Activated CD4-positive, alpha-beta T cell treated with anti-CD3 and anti-CD28 coated beads, Interleukin-2, amount 10 ng/mL, durations not matched to agents 24 days and 14 days (primary cell): ENCODE data around the gene RFX1. TPM values are rescaled to one million over a fixed set of nuclear protein-coding genes. Genes with fewer than 3 reads are reported as not detected.
"Not testable (repeated sequence)": the region's sequence is repeated elsewhere in the genome, so short reads cannot be mapped to it uniquely, and the experiment has no call there.

Experiments
- DNase-seq: peaks from one replicate; pipeline ENCODE4 v3.0.0; 2022
- H3K27ac Mint-ChIP-seq: one replicate; pipeline ENCODE4 v1.8.0; 2022; ENCODE audit warnings: mild to moderate bottlenecking, mixed read lengths
- H3K27me3 Mint-ChIP-seq: one replicate; pipeline ENCODE4 v1.8.0; 2022; ENCODE audit warnings: mixed read lengths
- H3K36me3 Mint-ChIP-seq: one replicate; pipeline ENCODE4 v1.8.0; 2022; ENCODE audit warnings: low read depth, mild to moderate bottlenecking, mixed read lengths
- H3K4me1 Mint-ChIP-seq: one replicate; pipeline ENCODE4 v1.8.0; 2021; ENCODE audit warnings: mixed read lengths
- H3K4me3 Mint-ChIP-seq: one replicate; pipeline ENCODE4 v1.8.0; 2022; ENCODE audit warnings: mild to moderate bottlenecking, moderate library complexity, mixed read lengths
- H3K9me3 Mint-ChIP-seq: one replicate; pipeline ENCODE4 v1.8.0; 2021; ENCODE audit warnings: mixed read lengths
- intact Hi-C: fragments of 100-400 bp; cut with micrococcal nuclease; formaldehyde crosslinking; loops from one replicate; pipeline ENCODE4 v1.15.1; 2023
- total RNA-seq: library from RNA; stranded (reverse); gene quantifications from 2 replicates; pipeline ENCODE4 v1.2.3, GENCODE V29; 2022

The RFX1 gene
- total RNA-seq, 1 donor from 2014 or later: 18.0 TPM

- H3K4me3 Mint-ChIP-seq: no peak overlapping the region
- peaks cover 20% of the 10 kb centered on the region for H3K4me1 Mint-ChIP-seq
- peaks cover 52% of the 10 kb centered on the region for H3K36me3 Mint-ChIP-seq
- no peaks in the 10 kb centered on the region for H3K9me3 Mint-ChIP-seq
- intact Hi-C loops: no loop called here
- H3K27ac Mint-ChIP-seq: no peak overlapping the region
- no peaks in the 10 kb centered on the region for H3K27me3 Mint-ChIP-seq
- no peak for DNase-seq
These were observed 33.1 kb upstream of the RFX1 start for GRCh38 chr19:14039181-14039580.

DNA sequence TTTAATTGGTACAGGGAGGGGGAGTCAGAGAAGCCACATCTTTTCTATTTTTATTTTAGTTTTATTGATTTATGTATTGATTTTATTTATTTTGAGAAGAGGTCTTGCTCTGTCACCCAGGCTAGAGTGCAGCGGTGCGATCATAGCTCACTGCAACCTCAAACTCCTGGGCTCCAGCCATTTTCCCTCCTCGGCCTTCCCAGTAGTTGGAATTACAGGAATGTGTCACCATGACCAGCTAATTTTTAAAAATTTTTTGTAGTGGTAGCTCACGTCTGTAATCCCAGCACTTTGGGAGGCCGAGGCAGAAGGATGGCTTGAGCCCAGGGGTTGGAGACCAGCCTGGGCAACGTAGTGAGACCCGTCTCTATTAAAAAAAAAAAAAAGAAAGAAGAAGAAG, 29.6 kb upstream of the RFX1 start:
- intact Hi-C loops: no loop called here
- no peaks in the 10 kb centered on the region for H3K9me3 Mint-ChIP-seq
- H3K4me3 Mint-ChIP-seq: no peak overlapping the region
- H3K36me3 Mint-ChIP-seq: peaks cover 44% of the 10 kb centered on the region
- H3K27me3 Mint-ChIP-seq: no peaks in the 10 kb centered on the region
- H3K4me1 Mint-ChIP-seq: peaks cover 28% of the 10 kb centered on the region
- H3K27ac Mint-ChIP-seq: no peak overlapping the region
- DNase-seq: no peak

GRCh38 chr19:14035159-14035558, 29.0 kb upstream of the RFX1 start:
- intact Hi-C loops, H3K9me3 Mint-ChIP-seq: not testable (repeated sequence)
- H3K36me3 Mint-ChIP-seq: peaks cover 44% of the 10 kb centered on the region

DNA sequence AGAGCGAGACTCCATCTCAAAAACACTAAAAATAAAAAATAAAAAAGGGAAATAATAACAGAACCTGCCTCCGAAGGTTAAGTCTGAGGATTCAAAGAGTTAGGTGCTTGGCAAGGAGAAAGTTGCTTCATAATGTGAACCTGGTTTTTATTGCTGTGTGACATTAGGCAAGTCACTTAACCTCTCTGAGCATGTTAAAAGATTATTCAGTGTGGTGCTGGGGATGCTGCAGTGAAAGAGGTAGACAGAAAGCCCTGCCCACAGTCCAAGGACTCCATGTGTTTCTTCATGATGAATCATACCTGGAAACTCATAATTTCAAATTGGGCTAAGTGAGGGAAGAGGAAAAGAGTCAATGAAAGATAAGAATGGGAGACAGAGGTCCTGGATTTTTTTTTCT, 27.8 kb upstream of the RFX1 start:
- H3K27ac Mint-ChIP-seq: peak overlapping the region; percentile 62
- intact Hi-C loops: no loop called here
- no peak for DNase-seq
- peak overlapping the region; percentile 64 for H3K4me3 Mint-ChIP-seq
- peaks cover 26% of the 10 kb centered on the region for H3K4me1 Mint-ChIP-seq
- H3K36me3 Mint-ChIP-seq: peaks cover 35% of the 10 kb centered on the region
- H3K9me3 Mint-ChIP-seq: no peaks in the 10 kb centered on the region
- H3K27me3 Mint-ChIP-seq: peaks cover 1% of the 10 kb centered on the region

More at GRCh38 chr19:14035159-14035558, 29.0 kb upstream of the RFX1 start:
- DNase-seq, H3K27me3 Mint-ChIP-seq, H3K27ac Mint-ChIP-seq, H3K4me3 Mint-ChIP-seq: not testable (repeated sequence)
- H3K4me1 Mint-ChIP-seq: peaks cover 28% of the 10 kb centered on the region

DNA sequence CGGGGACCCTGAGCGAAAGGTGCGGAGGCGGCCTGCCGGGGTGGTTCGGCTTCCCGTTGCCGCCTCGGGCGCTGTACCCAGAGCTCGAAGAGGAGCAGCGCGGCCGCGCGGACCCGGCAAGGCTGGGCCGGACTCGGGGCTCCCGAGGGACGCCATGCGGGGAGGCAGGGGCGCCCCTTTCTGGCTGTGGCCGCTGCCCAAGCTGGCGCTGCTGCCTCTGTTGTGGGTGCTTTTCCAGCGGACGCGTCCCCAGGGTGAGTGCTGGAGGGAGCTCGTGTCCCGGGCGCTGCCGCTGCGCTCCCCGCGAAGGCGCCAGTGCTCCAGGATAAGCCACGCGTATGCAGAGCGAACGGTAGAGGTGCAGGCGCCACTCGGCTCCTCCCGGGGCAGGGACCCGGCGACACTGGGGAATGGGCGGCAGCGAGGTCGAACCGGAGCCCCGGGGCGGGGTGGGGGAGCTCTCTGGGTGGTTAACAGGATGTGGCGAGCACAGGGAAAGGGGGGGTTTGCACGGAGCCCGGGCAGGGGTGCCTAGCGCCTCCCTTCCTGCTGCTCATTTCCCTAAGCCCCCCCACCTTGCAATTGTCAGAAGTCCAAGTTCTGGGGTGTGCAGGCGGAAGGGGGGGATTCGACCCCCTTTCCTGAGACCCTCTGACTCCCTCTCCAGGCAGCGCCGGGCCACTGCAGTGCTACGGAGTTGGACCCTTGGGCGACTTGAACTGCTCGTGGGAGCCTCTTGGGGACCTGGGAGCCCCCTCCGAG, 25.8 kb upstream of the RFX1 start, which contains the start of gene IL27RA:
IL27RA (plus strand) TSS at position 44 of the 762 bp plus-strand sequence; CDS start at position 155, 111 bp downstream.
- peak; percentile 95 for DNase-seq
- Mint-ChIP-seq H3K36me3 (peaks cover 20% of the 10 kb centered on the region), H3K27me3 (peaks cover 7% of the 10 kb centered on the region), H3K4me1 (peaks cover 18% of the 10 kb centered on the region), H3K4me3 (peak within 1 kb of the TSS; percentile 97), H3K9me3 (no peaks in the 10 kb centered on the region), H3K27ac (peak within 1 kb of the TSS; percentile 95)
- intact Hi-C loops: loop anchor here (1.0 to 2.0 kb wide), 4 partner anchors 26 to 152 kb away; partner anchors contain the start of genes DCAF15 and RFX1

DNA sequence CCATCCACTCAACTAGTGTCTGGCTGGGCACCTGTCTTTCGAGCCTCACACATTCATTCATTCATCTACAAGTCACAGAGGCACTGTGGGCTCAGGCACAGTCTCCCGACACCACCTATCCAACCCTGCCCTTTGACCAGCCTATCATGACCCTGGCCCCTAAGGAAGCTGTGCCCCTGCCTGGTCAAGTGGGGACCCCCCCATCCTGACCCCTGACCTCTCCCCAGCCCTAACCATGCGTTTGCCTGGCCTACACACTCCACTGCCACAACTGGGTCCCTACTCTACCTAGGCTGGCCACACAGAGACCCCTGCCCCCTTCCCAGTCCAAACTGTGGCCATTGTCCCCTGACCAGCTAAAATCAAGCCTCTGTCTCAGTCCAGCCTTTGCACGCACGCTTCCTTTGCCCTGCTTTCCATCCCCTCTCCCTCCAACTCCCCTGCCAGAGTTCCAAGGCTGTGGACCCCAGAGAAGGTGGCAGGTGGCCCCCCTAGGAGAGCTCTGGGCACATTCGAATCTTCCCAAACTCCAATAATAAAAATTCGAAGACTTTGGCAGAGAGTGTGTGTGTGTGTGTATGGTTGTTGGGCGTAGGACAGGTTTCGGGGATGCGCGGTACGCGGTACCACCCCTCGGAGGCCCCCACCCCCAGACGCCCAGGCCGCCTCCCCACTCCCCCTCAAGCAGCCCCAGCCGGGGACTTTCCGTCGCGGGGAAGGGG, 25.0 kb upstream of the RFX1 start:
- H3K4me3 Mint-ChIP-seq: peak overlapping the region; percentile 97
- H3K27me3 Mint-ChIP-seq: peaks cover 7% of the 10 kb centered on the region
- H3K9me3 Mint-ChIP-seq: no peaks in the 10 kb centered on the region
- no peak for DNase-seq
- H3K36me3 Mint-ChIP-seq: peaks cover 13% of the 10 kb centered on the region
- peak overlapping the region; percentile 95 for H3K27ac Mint-ChIP-seq
- H3K4me1 Mint-ChIP-seq: peaks cover 17% of the 10 kb centered on the region
- intact Hi-C loops: loop anchor here (1.0 to 2.0 kb wide), 2 partner anchors 78 to 151 kb away; partner anchors contain the start of gene DCAF15

- H3K27ac Mint-ChIP-seq: no peak overlapping the region
- peaks cover 6% of the 10 kb centered on the region for H3K36me3 Mint-ChIP-seq
- intact Hi-C loops: no loop called here
- DNase-seq: no peak
- peaks cover 14% of the 10 kb centered on the region for H3K4me1 Mint-ChIP-seq
- H3K27me3 Mint-ChIP-seq: peaks cover 7% of the 10 kb centered on the region
- no peak overlapping the region for H3K4me3 Mint-ChIP-seq
- no peaks in the 10 kb centered on the region for H3K9me3 Mint-ChIP-seq
These were observed 22.8 kb upstream of the RFX1 start for GRCh38 chr19:14028901-14029300.

- H3K27me3 Mint-ChIP-seq: peaks cover 7% of the 10 kb centered on the region
- H3K4me3 Mint-ChIP-seq: no peak within 1 kb of the TSS
- H3K4me1 Mint-ChIP-seq: peaks cover 16% of the 10 kb centered on the region
- no peak for DNase-seq
- no peaks in the 10 kb centered on the region for H3K9me3 Mint-ChIP-seq
- intact Hi-C loops: no loop called here
- no peak within 1 kb of the TSS for H3K27ac Mint-ChIP-seq
- H3K36me3 Mint-ChIP-seq: peaks cover 4% of the 10 kb centered on the region
These were observed 21.8 kb upstream of the RFX1 start, which contains the start of gene RLN3 for GRCh38 chr19:14027856-14028450. RLN3 (plus strand) TSS chr19:14028148; CDS start chr19:14028205, 57 bp downstream.

GRCh38 chr19:14026652-14027192, 20.6 kb upstream of the RFX1 start:
- H3K36me3 Mint-ChIP-seq: not testable (repeated sequence)

DNA sequence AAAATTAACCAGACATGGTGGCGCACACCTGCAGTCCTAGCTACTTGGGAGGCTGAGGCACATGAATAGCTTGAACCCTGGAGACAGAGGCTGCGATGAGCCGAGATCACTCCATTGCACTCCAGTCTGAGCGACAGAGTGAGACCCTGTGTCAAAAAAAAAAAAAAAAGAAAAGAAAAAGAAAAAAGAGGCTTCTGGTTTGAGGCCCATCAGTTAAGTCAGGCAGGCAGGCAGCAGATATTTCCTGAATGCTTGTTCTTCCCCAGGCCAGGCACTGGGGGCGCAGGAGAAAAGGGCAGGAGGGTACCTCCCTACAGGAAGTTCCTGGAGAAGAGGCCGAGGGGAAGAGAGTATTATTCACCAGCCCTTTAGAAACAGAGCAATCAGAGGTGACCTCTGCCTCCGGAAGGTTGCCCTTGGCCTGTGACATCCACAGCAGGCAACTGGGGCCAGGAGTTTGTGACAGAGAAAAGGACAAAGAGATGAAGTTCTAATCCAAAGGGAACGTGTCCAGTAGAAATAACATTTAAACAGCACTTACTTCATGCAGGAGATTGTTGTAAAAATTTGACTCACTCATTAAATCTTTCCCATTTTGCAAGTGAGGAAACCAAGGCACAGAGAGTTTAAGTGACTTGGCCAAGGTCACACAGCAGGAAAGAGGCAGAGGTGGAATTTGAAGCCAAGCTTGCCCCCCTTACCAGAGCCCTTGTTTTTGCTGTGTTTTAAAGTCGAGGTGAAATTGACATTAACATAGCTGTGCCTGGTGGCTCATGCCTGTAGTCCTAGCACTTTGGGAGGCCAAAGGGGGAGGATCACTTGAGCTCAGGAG, 17.5 kb upstream of the RFX1 start:
- H3K27ac Mint-ChIP-seq: peak overlapping the region; percentile 60
- intact Hi-C loops: no loop called here
- H3K36me3 Mint-ChIP-seq: no peaks in the 10 kb centered on the region
- DNase-seq: no peak
- no peaks in the 10 kb centered on the region for H3K9me3 Mint-ChIP-seq
- H3K4me3 Mint-ChIP-seq: no peak overlapping the region
- H3K4me1 Mint-ChIP-seq: peaks cover 10% of the 10 kb centered on the region
- H3K27me3 Mint-ChIP-seq: peaks cover 2% of the 10 kb centered on the region

More at GRCh38 chr19:14026652-14027192, 20.6 kb upstream of the RFX1 start:
- H3K27me3 Mint-ChIP-seq, H3K27ac Mint-ChIP-seq, H3K4me3 Mint-ChIP-seq, H3K9me3 Mint-ChIP-seq, intact Hi-C loops, DNase-seq: not testable (repeated sequence)
- peaks cover 12% of the 10 kb centered on the region for H3K4me1 Mint-ChIP-seq

DNA sequence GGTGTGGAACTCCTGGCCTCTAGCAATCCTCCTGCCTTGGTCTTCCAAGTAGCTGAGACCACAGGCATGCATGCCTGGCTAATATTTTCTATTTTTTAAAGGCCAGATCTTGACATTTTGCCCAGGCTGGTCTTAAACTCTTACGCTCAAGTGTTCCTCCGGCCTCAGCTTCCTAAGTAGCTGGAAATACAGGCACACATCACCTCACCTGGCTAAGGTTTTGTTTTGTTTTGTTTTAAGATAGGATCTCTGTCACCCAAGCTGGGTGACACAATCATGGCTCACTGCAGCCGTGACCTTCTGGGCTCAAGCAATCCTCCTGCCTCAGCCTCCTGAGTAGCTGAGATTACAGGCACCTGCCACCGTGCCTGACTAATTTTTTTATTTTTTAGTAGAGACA, 16.3 kb upstream of the RFX1 start:
- Mint-ChIP-seq H3K36me3 (no peaks in the 10 kb centered on the region), H3K27me3 (no peaks in the 10 kb centered on the region), H3K9me3 (no peaks in the 10 kb centered on the region), H3K27ac (no peak overlapping the region), H3K4me1 (peaks cover 12% of the 10 kb centered on the region), H3K4me3 (no peak overlapping the region)
- no peak for DNase-seq
- intact Hi-C loops: no loop called here

- H3K4me3 Mint-ChIP-seq: no peak overlapping the region
- H3K36me3 Mint-ChIP-seq: no peaks in the 10 kb centered on the region
- H3K27ac Mint-ChIP-seq: peak overlapping the region; percentile 66
- no peaks in the 10 kb centered on the region for H3K27me3 Mint-ChIP-seq
- H3K4me1 Mint-ChIP-seq: peaks cover 12% of the 10 kb centered on the region
- H3K9me3 Mint-ChIP-seq: no peaks in the 10 kb centered on the region
- intact Hi-C loops: no loop called here
- no peak for DNase-seq
These were observed 15.4 kb upstream of the RFX1 start for GRCh38 chr19:14021474-14021873.

DNA sequence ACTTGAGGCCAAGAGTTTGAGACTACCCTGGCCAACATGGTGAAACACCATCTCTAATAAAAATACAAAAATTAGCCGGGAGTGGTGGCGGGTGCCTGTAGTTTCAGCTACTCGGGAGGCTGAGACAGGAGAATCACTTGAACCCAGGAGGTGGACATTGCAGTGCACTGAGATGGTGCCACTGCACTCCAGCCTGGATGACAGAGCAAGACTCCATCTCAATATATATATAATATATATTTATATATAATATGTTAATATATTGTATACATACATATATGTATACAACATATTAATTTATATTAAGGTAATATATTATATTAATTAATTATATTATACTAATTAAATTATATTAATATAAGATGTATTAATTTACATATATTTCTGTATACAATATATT, 13.6 kb upstream of the RFX1 start:
- H3K27ac Mint-ChIP-seq, H3K4me3 Mint-ChIP-seq, H3K27me3 Mint-ChIP-seq, H3K36me3 Mint-ChIP-seq, intact Hi-C loops, DNase-seq, H3K9me3 Mint-ChIP-seq: not testable (repeated sequence)
- peaks cover 11% of the 10 kb centered on the region for H3K4me1 Mint-ChIP-seq
